ENCODE measurements around the gene GCA.

GCA gene

GRCh38 chr2:162300266-162300665, 43.7 kb upstream of the GCA start:
- TF ChIP-seq REST (IDR thresholded peaks at IDR 0.05; ENCODE audit: insufficient read depth in 1 of 2, low read depth in 2 of 2, low read length in 2 of 2) (no peak), FOXP2 (optimal IDR thresholded peaks at IDR 0.05; ENCODE audit: borderline replicate concordance, extremely low read depth, extremely low read length, insufficient read depth) (no peak), TAF1 (IDR thresholded peaks at IDR 0.05; ENCODE audit: borderline replicate concordance, insufficient read depth, low read length) (no peak), SIN3A (IDR thresholded peaks at IDR 0.05; ENCODE audit: borderline replicate concordance, insufficient read depth, low read length) (no peak), POLR2AphosphoS5 (IDR thresholded peaks at IDR 0.05; ENCODE audit: low read depth, low read length) (no peak)

- TF ChIP-seq FOXP2 (optimal IDR thresholded peaks at IDR 0.05; ENCODE audit: borderline replicate concordance, extremely low read depth, extremely low read length, insufficient read depth) (no peak), TAF1 (IDR thresholded peaks at IDR 0.05; ENCODE audit: borderline replicate concordance, insufficient read depth, low read length) (no peak), SIN3A (IDR thresholded peaks at IDR 0.05; ENCODE audit: borderline replicate concordance, insufficient read depth, low read length) (no peak), REST (IDR thresholded peaks at IDR 0.05; ENCODE audit: insufficient read depth in 1 of 2, low read depth in 2 of 2, low read length in 2 of 2) (no peak), POLR2AphosphoS5 (IDR thresholded peaks at IDR 0.05; ENCODE audit: low read depth, low read length) (no peak)
Observed at GRCh38 chr2:162301151-162301804, 42.7 kb upstream of the GCA start.

GRCh38 chr2:162301877-162302276, 42.1 kb upstream of the GCA start:
- no peak for TF ChIP-seq POLR2AphosphoS5 (IDR thresholded peaks at IDR 0.05; ENCODE audit: low read depth, low read length)

GRCh38 chr2:162305901-162306300, 38.0 kb upstream of the GCA start:
- TF ChIP-seq TAF1 (IDR thresholded peaks at IDR 0.05; ENCODE audit: borderline replicate concordance, insufficient read depth, low read length) (no peak), SIN3A (IDR thresholded peaks at IDR 0.05; ENCODE audit: borderline replicate concordance, insufficient read depth, low read length) (no peak), REST (IDR thresholded peaks at IDR 0.05; ENCODE audit: insufficient read depth in 1 of 2, low read depth in 2 of 2, low read length in 2 of 2) (no peak), POLR2AphosphoS5 (IDR thresholded peaks at IDR 0.05; ENCODE audit: low read depth, low read length) (no peak), FOXP2 (optimal IDR thresholded peaks at IDR 0.05; ENCODE audit: borderline replicate concordance, extremely low read depth, extremely low read length, insufficient read depth) (no peak)

- no peak for TF ChIP-seq SIN3A (IDR thresholded peaks at IDR 0.05; ENCODE audit: borderline replicate concordance, insufficient read depth, low read length)
- TF ChIP-seq REST (IDR thresholded peaks at IDR 0.05; ENCODE audit: insufficient read depth in 1 of 2, low read depth in 2 of 2, low read length in 2 of 2) = no peak
- TF ChIP-seq FOXP2 (optimal IDR thresholded peaks at IDR 0.05; ENCODE audit: borderline replicate concordance, extremely low read depth, extremely low read length, insufficient read depth) = no peak
- no peak for TF ChIP-seq POLR2AphosphoS5 (IDR thresholded peaks at IDR 0.05; ENCODE audit: low read depth, low read length)
- no peak for TF ChIP-seq TAF1 (IDR thresholded peaks at IDR 0.05; ENCODE audit: borderline replicate concordance, insufficient read depth, low read length)
Observed at GRCh38 chr2:162308747-162309503, 35.0 kb upstream of the GCA start.
